Stimulated activated naive B cell treated with anti-CD40 and anti-IgM and Interleukin-4, amounts not matched to agents 10 μg/mL and 1 μg/mL and 100 μg/mL, for 72 hours (primary cell): ENCODE data around the gene RNASEH1.

Experiments used
- ATAC-seq, 2 donors: fragments of 150-1000 bp; cut with Tn5 transposase; replicated peaks; 2 replicates each; pipeline ENCODE4 v1.10.0; 2021; ENCODE audit warnings: moderate library complexity in 1 of 2
- DNase-seq: peaks from one replicate; pipeline ENCODE4 v3.0.0; 2021
- H3K27ac Mint-ChIP-seq: one replicate; pipeline ENCODE4 v1.8.0; 2022; ENCODE audit warnings: mild to moderate bottlenecking, mixed read lengths
- H3K27me3 Mint-ChIP-seq, 2 donors: one replicate each; pipeline ENCODE4 v1.8.0; 2022; ENCODE audit warnings: mixed read lengths in 2 of 2
- H3K36me3 Mint-ChIP-seq, 2 donors: one replicate each; pipeline ENCODE4 v1.8.0; 2022; ENCODE audit warnings: mixed read lengths in 2 of 2, mild to moderate bottlenecking in 1 of 2
- H3K4me1 Mint-ChIP-seq, 2 donors: one replicate each; pipeline ENCODE4 v1.8.0; 2022; ENCODE audit warnings: mixed read lengths in 2 of 2, mild to moderate bottlenecking in 1 of 2
- H3K4me3 Mint-ChIP-seq, 2 donors: one replicate each; pipeline ENCODE4 v1.8.0; 2022; ENCODE audit warnings: mild to moderate bottlenecking in 2 of 2, mixed read lengths in 2 of 2, moderate library complexity in 1 of 2
- H3K9me3 Mint-ChIP-seq, 2 donors: one replicate each; pipeline ENCODE4 v1.8.0; 2022; ENCODE audit warnings: mixed read lengths in 2 of 2, mild to moderate bottlenecking in 1 of 2

The RNASEH1 gene

GRCh38 chr2:3558205-3559014 lies at the start of gene RNASEH1:
Gene RNASEH1 (minus strand): TSS chr2:3558333. CDS start chr2:3558260, 73 bp downstream.
- peaks cover 29 to 47% of the 10 kb centered on the region in 2 donors for H3K36me3 Mint-ChIP-seq

GRCh38 chr2:3606370-3607201 lies 48.5 kb upstream of the RNASEH1 start:
- H3K4me1 Mint-ChIP-seq, result no peaks in the 10 kb centered on the region
- no peak for ATAC-seq
- H3K4me3 Mint-ChIP-seq, result no peak overlapping the region

More at GRCh38 chr2:3558205-3559014, at the start of gene RNASEH1:
- Mint-ChIP-seq H3K27ac (peak within 1 kb of the TSS; percentile 98), H3K4me1 (peaks cover 22 to 59% of the 10 kb centered on the region in 2 donors), H3K4me3 (peak within 1 kb of the TSS; percentile 90 to 97), H3K27me3 (no peaks in the 10 kb centered on the region), H3K9me3 (peaks cover 0 to 3% of the 10 kb centered on the region in 2 donors)
- ATAC-seq (peak; percentile 94 to 97), DNase-seq (peak; percentile 99)

GRCh38 chr2:3606028-3606369 lies 47.9 kb upstream of the RNASEH1 start:
- Mint-ChIP-seq H3K4me1 (no peaks in the 10 kb centered on the region), H3K27ac (no peak overlapping the region)

More at GRCh38 chr2:3606370-3607201, 48.5 kb upstream of the RNASEH1 start:
- Mint-ChIP-seq H3K27ac (no peak overlapping the region), H3K9me3 (peaks cover 0 to 2% of the 10 kb centered on the region in 2 donors), H3K36me3 (no peaks in the 10 kb centered on the region), H3K27me3 (peaks cover 0 to 11% of the 10 kb centered on the region in 2 donors)
- DNase-seq, result no peak

GRCh38 chr2:3604991-3605961 lies 47.1 kb upstream of the RNASEH1 start:
- DNase-seq (no peak), ATAC-seq (no peak)
- peaks cover 0 to 3% of the 10 kb centered on the region in 2 donors for H3K27me3 Mint-ChIP-seq
- peak overlapping the region; percentile 89 for H3K27ac Mint-ChIP-seq
- H3K4me1 Mint-ChIP-seq, result no peaks in the 10 kb centered on the region
- peaks cover 0 to 2% of the 10 kb centered on the region in 2 donors for H3K9me3 Mint-ChIP-seq
- H3K4me3 Mint-ChIP-seq, result no peak overlapping the region
- no peaks in the 10 kb centered on the region for H3K36me3 Mint-ChIP-seq

More at GRCh38 chr2:3606028-3606369, 47.9 kb upstream of the RNASEH1 start:
- Mint-ChIP-seq H3K36me3 (no peaks in the 10 kb centered on the region), H3K9me3 (peaks cover 0 to 2% of the 10 kb centered on the region in 2 donors), H3K27me3 (peaks cover 0 to 6% of the 10 kb centered on the region in 2 donors), H3K4me3 (no peak overlapping the region)
- DNase-seq (no peak), ATAC-seq (no peak)

- Mint-ChIP-seq H3K27me3 (peaks cover 0 to 3% of the 10 kb centered on the region in 2 donors), H3K27ac (no peak overlapping the region), H3K9me3 (peaks cover 0 to 2% of the 10 kb centered on the region in 2 donors), H3K4me1 (no peaks in the 10 kb centered on the region), H3K4me3 (no peak overlapping the region), H3K36me3 (no peaks in the 10 kb centered on the region)
- DNase-seq (no peak), ATAC-seq (no peak)
Measured at GRCh38 chr2:3604207-3604877, 46.2 kb upstream of the RNASEH1 start.

GRCh38 chr2:3603536-3604206 lies 45.5 kb upstream of the RNASEH1 start:
- ATAC-seq (no peak), DNase-seq (no peak)
- no peaks in the 10 kb centered on the region for H3K36me3 Mint-ChIP-seq
- H3K27ac Mint-ChIP-seq, result peak overlapping the region; percentile 14
- peaks cover 0 to 3% of the 10 kb centered on the region in 2 donors for H3K27me3 Mint-ChIP-seq
- H3K4me3 Mint-ChIP-seq, result no peak overlapping the region
- no peaks in the 10 kb centered on the region for H3K4me1 Mint-ChIP-seq
- H3K9me3 Mint-ChIP-seq, result peaks cover 0 to 2% of the 10 kb centered on the region in 2 donors

GRCh38 chr2:3602553-3603339 lies 44.6 kb upstream of the RNASEH1 start:
- no peak overlapping the region for H3K27ac Mint-ChIP-seq

GRCh38 chr2:3601561-3602271 lies 43.6 kb upstream of the RNASEH1 start:
- H3K27ac Mint-ChIP-seq, result no peak overlapping the region
- H3K27me3 Mint-ChIP-seq, result peaks cover 0 to 4% of the 10 kb centered on the region in 2 donors
- H3K36me3 Mint-ChIP-seq, result peaks cover 0 to 11% of the 10 kb centered on the region in 2 donors
- H3K9me3 Mint-ChIP-seq, result peaks cover 0 to 2% of the 10 kb centered on the region in 2 donors
- H3K4me1 Mint-ChIP-seq, result peaks cover 8 to 10% of the 10 kb centered on the region in 2 donors
- H3K4me3 Mint-ChIP-seq, result no peak overlapping the region
- ATAC-seq (no peak), DNase-seq (no peak)

More at GRCh38 chr2:3602553-3603339, 44.6 kb upstream of the RNASEH1 start:
- DNase-seq (no peak), ATAC-seq (no peak)
- Mint-ChIP-seq H3K27me3 (peaks cover 0 to 5% of the 10 kb centered on the region in 2 donors), H3K36me3 (peaks cover 0 to 4% of the 10 kb centered on the region in 2 donors), H3K4me3 (no peak overlapping the region), H3K4me1 (no peaks in the 10 kb centered on the region), H3K9me3 (peaks cover 0 to 2% of the 10 kb centered on the region in 2 donors)

- Mint-ChIP-seq H3K9me3 (peaks cover 0 to 2% of the 10 kb centered on the region in 2 donors), H3K36me3 (peaks cover 0 to 11% of the 10 kb centered on the region in 2 donors), H3K4me3 (no peak overlapping the region), H3K27ac (no peak overlapping the region), H3K4me1 (peaks cover 16 to 21% of the 10 kb centered on the region in 2 donors), H3K27me3 (peaks cover 0 to 4% of the 10 kb centered on the region in 2 donors)
- no peak for DNase-seq
- no peak for ATAC-seq
Measured at GRCh38 chr2:3600256-3600855, 42.2 kb upstream of the RNASEH1 start.

GRCh38 chr2:3598912-3599854 lies 41.0 kb upstream of the RNASEH1 start:
- Mint-ChIP-seq H3K4me1 (peaks cover 20 to 27% of the 10 kb centered on the region in 2 donors), H3K4me3 (no peak overlapping the region), H3K9me3 (no peaks in the 10 kb centered on the region), H3K36me3 (peaks cover 3 to 15% of the 10 kb centered on the region in 2 donors), H3K27ac (no peak overlapping the region), H3K27me3 (peaks cover 4 to 5% of the 10 kb centered on the region in 2 donors)
- DNase-seq (no peak), ATAC-seq (no peak)
